ENCODE results near the gene TRIM62. TPM values are rescaled to one million over a fixed set of nuclear protein-coding genes. Genes with fewer than 3 reads are reported as not detected.
"Not testable (repeated sequence)": the region's sequence is repeated elsewhere in the genome, so short reads cannot be mapped to it uniquely, and the experiment has no call there.

Gene TRIM62
- total and polyA plus RNA-seq, 4 donors = 2.6 to 6.7 (median 4.3) TPM

- peak overlapping the region; percentile 82 to 90 for H3K27ac ChIP-seq (ENCODE audit: low read depth in 1 of 2, low read length in 1 of 2)
- 1 to 2% methylated on average over 44 of the region's 44 CpGs for WGBS, 2 donors
- peaks cover 0 to 17% (median 3%) of the 10 kb centered on the region in 5 donors for H3K4me1 ChIP-seq (ENCODE audit: control insufficient read depth in 5 of 5, insufficient read depth in 5 of 5, low read length in 5 of 5)
- TF ChIP-seq, protein P1, sequence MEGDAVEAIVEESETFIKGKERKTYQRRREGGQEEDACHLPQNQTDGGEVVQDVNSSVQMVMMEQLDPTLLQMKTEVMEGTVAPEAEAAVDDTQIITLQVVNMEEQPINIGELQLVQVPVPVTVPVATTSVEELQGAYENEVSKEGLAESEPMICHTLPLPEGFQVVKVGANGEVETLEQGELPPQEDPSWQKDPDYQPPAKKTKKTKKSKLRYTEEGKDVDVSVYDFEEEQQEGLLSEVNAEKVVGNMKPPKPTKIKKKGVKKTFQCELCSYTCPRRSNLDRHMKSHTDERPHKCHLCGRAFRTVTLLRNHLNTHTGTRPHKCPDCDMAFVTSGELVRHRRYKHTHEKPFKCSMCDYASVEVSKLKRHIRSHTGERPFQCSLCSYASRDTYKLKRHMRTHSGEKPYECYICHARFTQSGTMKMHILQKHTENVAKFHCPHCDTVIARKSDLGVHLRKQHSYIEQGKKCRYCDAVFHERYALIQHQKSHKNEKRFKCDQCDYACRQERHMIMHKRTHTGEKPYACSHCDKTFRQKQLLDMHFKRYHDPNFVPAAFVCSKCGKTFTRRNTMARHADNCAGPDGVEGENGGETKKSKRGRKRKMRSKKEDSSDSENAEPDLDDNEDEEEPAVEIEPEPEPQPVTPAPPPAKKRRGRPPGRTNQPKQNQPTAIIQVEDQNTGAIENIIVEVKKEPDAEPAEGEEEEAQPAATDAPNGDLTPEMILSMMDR (IDR thresholded peaks at IDR 0.05; ENCODE audit: control extremely low read depth, extremely low read depth) = peak; percentile 82
- DNase-seq = peak; percentile 99 to 100 (median 100)
- no peaks in the 10 kb centered on the region for H3K36me3 ChIP-seq (ENCODE audit: control insufficient read depth in 4 of 4, insufficient read depth in 4 of 4, low read length in 4 of 4)
- ATAC-seq (ENCODE audit: insufficient read depth, low FRiP score) = peak; percentile 98
- no peaks in the 10 kb centered on the region for H3K27me3 ChIP-seq (ENCODE audit: control insufficient read depth in 3 of 3, insufficient read depth in 3 of 3, low read length in 2 of 3)
- H3K9me3 ChIP-seq (ENCODE audit: control insufficient read depth in 4 of 4, insufficient read depth in 3 of 4, low read length in 3 of 4) = no peaks in the 10 kb centered on the region
- peak overlapping the region; percentile 77 for H3K4me3 ChIP-seq
- peak overlapping the region; percentile 73 to 97 for H3K9ac ChIP-seq (ENCODE audit: insufficient read depth in 1 of 2, low read length in 2 of 2)
These were observed 54.6 kb downstream of the TRIM62 start for GRCh38 chr1:33127001-33127823.

DNA sequence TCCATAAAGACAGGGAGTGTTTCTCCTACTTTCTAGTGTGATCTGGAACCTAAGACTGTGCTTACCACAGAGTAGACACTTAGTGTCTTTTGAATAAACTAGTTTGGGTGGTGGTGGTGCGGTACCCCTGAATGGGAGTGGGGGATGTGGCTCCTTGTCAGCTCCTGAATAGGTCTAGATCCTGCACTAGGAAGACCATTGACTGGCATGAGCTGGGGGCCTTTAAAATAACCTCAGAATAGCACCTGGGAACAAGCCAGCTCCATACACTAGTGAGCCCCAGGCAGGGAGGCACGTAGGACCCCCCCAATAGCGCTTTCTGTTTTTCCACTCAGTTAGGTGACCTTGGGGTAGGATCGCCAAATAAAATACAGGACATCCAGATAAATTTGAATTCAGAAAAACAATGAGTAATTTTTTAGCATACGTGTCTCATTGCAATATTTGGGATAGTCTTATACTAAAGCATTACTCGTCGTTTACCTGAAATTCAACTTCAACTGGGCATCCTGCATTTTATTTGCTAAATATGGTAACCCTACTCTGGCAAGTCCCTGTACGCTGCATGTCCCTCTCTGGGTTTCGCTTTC, 55.3 kb downstream of the TRIM62 start:
- Histone ChIP-seq H3K9me3 (ENCODE audit: control insufficient read depth in 4 of 4, insufficient read depth in 3 of 4, low read length in 3 of 4) (no peaks in the 10 kb centered on the region), H3K4me1 (ENCODE audit: control insufficient read depth in 5 of 5, insufficient read depth in 5 of 5, low read length in 5 of 5) (peaks cover 0 to 17% (median 3%) of the 10 kb centered on the region in 5 donors), H3K27ac (ENCODE audit: low read depth in 1 of 2, low read length in 1 of 2) (peak overlapping the region; percentile 82 to 90), H3K36me3 (ENCODE audit: control insufficient read depth in 4 of 4, insufficient read depth in 4 of 4, low read length in 4 of 4) (no peaks in the 10 kb centered on the region), H3K27me3 (ENCODE audit: control insufficient read depth in 3 of 3, insufficient read depth in 3 of 3, low read length in 2 of 3) (no peaks in the 10 kb centered on the region), H3K9ac (ENCODE audit: insufficient read depth in 1 of 2, low read length in 2 of 2) (peak overlapping the region; percentile 73 to 97), H3K4me3 (peak overlapping the region; percentile 77)
- DNase-seq (no peak), ATAC-seq (ENCODE audit: insufficient read depth, low FRiP score) (no peak)
- TF ChIP-seq, protein P1 (IDR thresholded peaks at IDR 0.05; ENCODE audit: control extremely low read depth, extremely low read depth) = no peak
- WGBS, 2 donors = 28 to 31% methylated on average over 9 of the region's 9 CpGs

DNA sequence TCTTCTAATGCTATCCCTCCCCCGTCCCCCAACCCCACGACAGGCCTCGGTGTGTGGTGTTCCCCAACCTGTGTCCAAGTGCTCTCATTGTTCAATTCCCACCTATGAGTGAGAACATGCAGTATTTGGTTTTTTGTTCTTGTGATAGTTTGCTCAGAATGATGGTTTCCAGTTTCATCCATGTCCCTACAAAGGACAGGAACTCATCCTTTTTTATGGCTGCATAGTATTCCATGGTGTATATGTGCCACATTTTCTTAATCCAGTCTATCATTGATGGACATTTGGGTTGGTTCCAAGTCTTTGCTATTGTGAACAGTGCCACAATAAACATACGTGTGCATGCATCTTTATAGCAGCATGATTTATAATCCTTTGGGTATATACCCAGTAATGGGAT, 57.2 kb downstream of the TRIM62 start:
- H3K9ac ChIP-seq (ENCODE audit: insufficient read depth in 1 of 2, low read length in 2 of 2); ATAC-seq (ENCODE audit: insufficient read depth, low FRiP score); H3K27me3 ChIP-seq (ENCODE audit: control insufficient read depth in 3 of 3, insufficient read depth in 3 of 3, low read length in 2 of 3); DNase-seq; H3K27ac ChIP-seq (ENCODE audit: low read depth in 1 of 2, low read length in 1 of 2); H3K9me3 ChIP-seq (ENCODE audit: control insufficient read depth in 4 of 4, insufficient read depth in 3 of 4, low read length in 3 of 4); H3K36me3 ChIP-seq (ENCODE audit: control insufficient read depth in 4 of 4, insufficient read depth in 4 of 4, low read length in 4 of 4); H3K4me3 ChIP-seq: not testable (repeated sequence)
- 88 to 99% methylated on average over 4 of the region's 4 CpGs for WGBS, 2 donors
- H3K4me1 ChIP-seq (ENCODE audit: control insufficient read depth in 5 of 5, insufficient read depth in 5 of 5, low read length in 5 of 5) = peaks cover 0 to 17% (median 3%) of the 10 kb centered on the region in 5 donors

- no peak overlapping the region for H3K27ac ChIP-seq (ENCODE audit: low read depth in 1 of 2, low read length in 1 of 2)
- DNase-seq (no peak), ATAC-seq (ENCODE audit: insufficient read depth, low FRiP score) (no peak)
- no peaks in the 10 kb centered on the region for H3K36me3 ChIP-seq (ENCODE audit: control insufficient read depth in 4 of 4, insufficient read depth in 4 of 4, low read length in 4 of 4)
- TF ChIP-seq, protein P1 (IDR thresholded peaks at IDR 0.05; ENCODE audit: control extremely low read depth, extremely low read depth) = no peak
- H3K9ac ChIP-seq (ENCODE audit: insufficient read depth in 1 of 2, low read length in 2 of 2) = no peak overlapping the region
- no peak overlapping the region for H3K4me3 ChIP-seq
- 82 to 91% methylated on average over 3 of the region's 3 CpGs for WGBS, 2 donors
- peaks cover 0 to 17% (median 3%) of the 10 kb centered on the region in 5 donors for H3K4me1 ChIP-seq (ENCODE audit: control insufficient read depth in 5 of 5, insufficient read depth in 5 of 5, low read length in 5 of 5)
- no peaks in the 10 kb centered on the region for H3K27me3 ChIP-seq (ENCODE audit: control insufficient read depth in 3 of 3, insufficient read depth in 3 of 3, low read length in 2 of 3)
- H3K9me3 ChIP-seq (ENCODE audit: control insufficient read depth in 4 of 4, insufficient read depth in 3 of 4, low read length in 3 of 4) = no peaks in the 10 kb centered on the region
These were observed 58.6 kb downstream of the TRIM62 start for GRCh38 chr1:33123266-33123665.
